Measurements from ENCODE around the gene ARHGEF12. TPM values are rescaled to one million over a fixed set of nuclear protein-coding genes. Genes with fewer than 3 reads are reported as not detected.
A peak's percentile ranks its signal among the peaks of the same experiment; 100 is the strongest.
"Not testable (repeated sequence)": the region's sequence is repeated elsewhere in the genome, so short reads cannot be mapped to it uniquely, and the experiment has no call there.

Gene ARHGEF12
- polyA plus RNA-seq, 1 experiment, result 16.9 TPM

DNA sequence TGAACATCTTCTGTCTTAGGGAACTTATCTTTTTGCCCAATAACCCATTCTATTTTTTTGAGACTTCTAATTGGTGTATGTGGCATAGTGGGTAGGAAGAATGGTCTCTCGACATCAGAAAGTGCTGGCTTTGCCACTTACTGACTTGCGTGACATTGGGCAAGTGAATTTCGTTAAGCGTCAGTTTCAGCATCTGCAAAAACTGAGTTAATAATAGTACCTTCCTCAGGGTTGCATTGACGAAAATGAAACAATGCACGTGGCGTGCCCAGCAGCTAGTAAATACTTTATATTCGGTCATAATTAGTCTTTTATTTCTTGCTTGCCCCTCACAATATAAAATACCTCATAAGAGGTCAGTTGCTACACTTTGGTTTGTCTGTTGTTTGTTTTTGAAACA, 162.9 kb downstream of the ARHGEF12 start:
- DNase-seq (ENCODE audit: low read depth), result no peak
- Histone ChIP-seq H3K27me3 (ENCODE audit: control insufficient read depth, insufficient read depth, low read length) (no peaks in the 10 kb centered on the region), H3K36me3 (ENCODE audit: control insufficient read depth, insufficient read depth, low read length) (no peaks in the 10 kb centered on the region), H3K4me3 (ENCODE audit: low read depth, low read length) (no peak overlapping the region)
- TF ChIP-seq, protein P1, sequence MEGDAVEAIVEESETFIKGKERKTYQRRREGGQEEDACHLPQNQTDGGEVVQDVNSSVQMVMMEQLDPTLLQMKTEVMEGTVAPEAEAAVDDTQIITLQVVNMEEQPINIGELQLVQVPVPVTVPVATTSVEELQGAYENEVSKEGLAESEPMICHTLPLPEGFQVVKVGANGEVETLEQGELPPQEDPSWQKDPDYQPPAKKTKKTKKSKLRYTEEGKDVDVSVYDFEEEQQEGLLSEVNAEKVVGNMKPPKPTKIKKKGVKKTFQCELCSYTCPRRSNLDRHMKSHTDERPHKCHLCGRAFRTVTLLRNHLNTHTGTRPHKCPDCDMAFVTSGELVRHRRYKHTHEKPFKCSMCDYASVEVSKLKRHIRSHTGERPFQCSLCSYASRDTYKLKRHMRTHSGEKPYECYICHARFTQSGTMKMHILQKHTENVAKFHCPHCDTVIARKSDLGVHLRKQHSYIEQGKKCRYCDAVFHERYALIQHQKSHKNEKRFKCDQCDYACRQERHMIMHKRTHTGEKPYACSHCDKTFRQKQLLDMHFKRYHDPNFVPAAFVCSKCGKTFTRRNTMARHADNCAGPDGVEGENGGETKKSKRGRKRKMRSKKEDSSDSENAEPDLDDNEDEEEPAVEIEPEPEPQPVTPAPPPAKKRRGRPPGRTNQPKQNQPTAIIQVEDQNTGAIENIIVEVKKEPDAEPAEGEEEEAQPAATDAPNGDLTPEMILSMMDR (IDR thresholded peaks at IDR 0.05; ENCODE audit: insufficient read depth, low read depth, low read length), result no peak
- ChIA-PET CTCF (no interaction called here), POLR2A (no interaction called here)

DNA sequence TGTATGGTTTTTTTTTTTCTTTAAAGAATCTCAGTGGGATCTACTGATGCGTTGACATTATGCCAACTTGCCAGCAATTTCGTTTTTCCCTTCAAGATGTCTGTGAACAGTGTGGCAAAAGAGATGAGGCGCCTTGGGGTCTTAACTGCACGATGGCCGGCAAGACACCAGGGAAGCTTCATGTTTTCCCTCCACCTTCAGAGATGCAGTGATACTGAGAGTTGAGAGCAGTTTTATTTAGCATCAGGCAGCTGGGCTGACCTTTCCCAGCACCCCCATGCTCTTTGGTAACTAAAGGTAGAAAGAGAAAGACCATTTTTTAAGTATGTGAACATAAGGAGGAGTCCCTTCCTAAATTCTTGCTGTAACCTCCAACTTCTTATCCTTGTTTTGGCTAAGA, 163.6 kb downstream of the ARHGEF12 start:
- no peak for DNase-seq (ENCODE audit: low read depth)
- no peaks in the 10 kb centered on the region for H3K36me3 ChIP-seq (ENCODE audit: control insufficient read depth, insufficient read depth, low read length)
- no peaks in the 10 kb centered on the region for H3K27me3 ChIP-seq (ENCODE audit: control insufficient read depth, insufficient read depth, low read length)
- POLR2A ChIA-PET, result no interaction called here
- TF ChIP-seq, protein P1 (IDR thresholded peaks at IDR 0.05; ENCODE audit: insufficient read depth, low read depth, low read length), result no peak
- no peak overlapping the region for H3K4me3 ChIP-seq (ENCODE audit: low read depth, low read length)
- CTCF ChIA-PET, result interaction anchor here (0.6 to 4.1 kb wide), 5 partner anchors 11 to 185 kb away, joined by 3 to 29 read pairs (median 7); partner anchors contain the start of gene GRIK4

DNA sequence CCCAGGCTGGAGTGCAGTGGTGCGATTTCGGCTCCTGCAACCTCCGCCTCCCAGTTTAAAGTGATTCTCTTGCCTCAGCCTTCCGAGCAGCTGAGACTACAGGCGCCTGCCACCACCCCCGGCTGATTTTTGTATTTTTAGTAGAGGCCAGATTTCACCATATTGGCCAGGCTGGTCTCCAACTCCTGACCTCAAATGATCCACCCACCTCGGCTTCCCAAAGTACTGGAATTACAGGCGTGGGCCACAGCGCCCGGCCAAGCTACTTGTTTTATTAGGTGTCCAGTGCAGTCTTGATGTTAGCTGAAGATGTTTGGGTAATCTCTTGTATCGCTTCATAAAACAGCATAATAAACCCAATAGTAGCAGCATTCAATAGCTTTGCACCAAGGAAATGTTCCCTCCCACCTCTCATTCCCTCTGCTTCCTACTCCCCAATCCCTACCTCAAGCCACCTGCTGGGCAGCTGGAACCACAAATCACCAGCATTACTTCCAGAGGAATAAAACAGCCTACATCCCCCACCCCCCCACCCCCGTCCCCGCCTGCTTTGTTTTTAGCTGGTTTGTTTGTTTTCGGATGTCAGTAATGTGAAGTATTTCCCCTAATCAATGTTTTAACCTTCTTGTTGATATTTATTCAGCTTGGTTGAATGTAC, 164.3 kb downstream of the ARHGEF12 start:
- H3K4me3 ChIP-seq (ENCODE audit: low read depth, low read length), result no peak overlapping the region
- TF ChIP-seq, protein P1 (IDR thresholded peaks at IDR 0.05; ENCODE audit: insufficient read depth, low read depth, low read length), result no peak
- no peaks in the 10 kb centered on the region for H3K36me3 ChIP-seq (ENCODE audit: control insufficient read depth, insufficient read depth, low read length)
- POLR2A ChIA-PET, result interaction anchor here (0.7 kb wide), 2 partner anchors 12 to 21 kb away, joined by 8 to 9 read pairs; no protein-coding TSS in a partner anchor
- CTCF ChIA-PET, result interaction anchor here (1.2 to 4.1 kb wide), 4 partner anchors 10 to 184 kb away, joined by 3 to 29 read pairs (median 7); partner anchors contain the start of gene GRIK4
- DNase-seq (ENCODE audit: low read depth), result peak; percentile 19
- H3K27me3 ChIP-seq (ENCODE audit: control insufficient read depth, insufficient read depth, low read length), result no peaks in the 10 kb centered on the region

DNA sequence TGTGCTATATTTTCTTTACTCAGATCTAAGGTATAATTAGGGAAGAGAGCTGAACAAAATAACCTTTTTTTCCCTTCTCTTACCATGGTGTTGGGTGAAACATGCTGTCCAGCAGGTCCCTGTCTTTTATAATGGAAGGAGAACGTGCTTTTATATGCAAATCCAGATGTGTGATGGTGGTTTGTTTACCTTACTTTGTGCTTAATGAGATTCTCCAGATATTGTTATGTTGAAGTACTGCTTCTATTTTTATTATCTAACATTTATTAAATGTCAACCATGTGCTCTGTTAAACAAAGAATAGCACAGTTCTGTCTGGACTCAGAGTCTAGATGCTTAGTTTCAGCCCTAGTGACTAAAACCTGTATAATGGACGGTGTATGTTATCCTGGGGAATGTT, 165.2 kb downstream of the ARHGEF12 start:
- Histone ChIP-seq H3K4me3 (ENCODE audit: low read depth, low read length) (no peak overlapping the region), H3K36me3 (ENCODE audit: control insufficient read depth, insufficient read depth, low read length) (no peaks in the 10 kb centered on the region), H3K27me3 (ENCODE audit: control insufficient read depth, insufficient read depth, low read length) (peaks cover 2% of the 10 kb centered on the region; the same call in 1 of the 2 replicates)
- ChIA-PET CTCF (interaction anchor here (1.2 to 4.1 kb wide), 2 partner anchors 9 to 301 kb away, joined by 3 to 29 read pairs; partner anchors contain the start of gene GRIK4), POLR2A (interaction anchor here (0.7 kb wide), 2 partner anchors 11 to 20 kb away, joined by 8 to 9 read pairs; no protein-coding TSS in a partner anchor)
- TF ChIP-seq, protein P1 (IDR thresholded peaks at IDR 0.05; ENCODE audit: insufficient read depth, low read depth, low read length), result no peak
- no peak for DNase-seq (ENCODE audit: low read depth)

DNA sequence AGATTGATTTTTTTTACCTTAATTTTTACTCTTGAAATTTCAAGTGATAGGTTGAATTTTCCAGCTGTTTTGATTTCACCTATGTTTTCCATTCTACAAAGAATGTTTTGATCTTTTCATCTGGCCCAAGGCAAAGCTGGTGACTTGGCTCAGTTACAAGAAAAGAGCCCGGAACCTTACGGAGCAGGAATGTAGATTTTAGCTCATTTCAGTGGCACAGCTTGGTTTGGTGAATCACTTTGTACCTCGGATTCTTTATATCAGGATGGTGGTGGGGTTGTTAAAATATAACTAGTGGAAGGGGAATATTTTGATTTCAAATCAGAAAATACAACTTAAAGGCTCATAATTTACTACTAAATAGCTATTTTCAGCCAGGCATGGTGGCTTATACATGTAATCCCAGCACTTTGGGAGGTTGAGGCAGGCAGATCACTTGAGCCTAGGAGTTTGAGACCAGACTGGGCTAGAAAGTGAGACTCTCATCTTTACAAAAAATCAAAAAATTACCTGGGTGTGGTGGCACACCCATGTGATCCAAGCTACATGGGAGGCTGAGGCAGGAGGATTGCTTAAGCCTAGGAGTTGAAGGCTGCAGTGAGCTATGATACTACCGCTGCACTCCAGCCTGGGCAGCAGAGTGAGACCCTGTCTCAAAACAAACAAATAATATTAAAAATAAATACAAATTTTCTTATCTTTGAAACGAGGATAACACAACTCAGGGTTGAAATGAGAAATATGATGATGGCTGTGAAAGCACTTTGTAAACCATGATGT, 166.0 kb downstream of the ARHGEF12 start:
- ChIA-PET POLR2A (no interaction called here), CTCF (interaction anchor here (0.9 to 4.1 kb wide), 5 partner anchors 8 to 686 kb away, joined by 3 to 29 read pairs (median 3); partner anchors contain the start of gene GRIK4)
- DNase-seq (ENCODE audit: low read depth), result no peak
- peaks cover 2% of the 10 kb centered on the region; the same call in 1 of the 2 replicates for H3K27me3 ChIP-seq (ENCODE audit: control insufficient read depth, insufficient read depth, low read length)
- H3K36me3 ChIP-seq (ENCODE audit: control insufficient read depth, insufficient read depth, low read length), result no peaks in the 10 kb centered on the region
- TF ChIP-seq, protein P1 (IDR thresholded peaks at IDR 0.05; ENCODE audit: insufficient read depth, low read depth, low read length), result no peak
- no peak overlapping the region for H3K4me3 ChIP-seq (ENCODE audit: low read depth, low read length)

DNA sequence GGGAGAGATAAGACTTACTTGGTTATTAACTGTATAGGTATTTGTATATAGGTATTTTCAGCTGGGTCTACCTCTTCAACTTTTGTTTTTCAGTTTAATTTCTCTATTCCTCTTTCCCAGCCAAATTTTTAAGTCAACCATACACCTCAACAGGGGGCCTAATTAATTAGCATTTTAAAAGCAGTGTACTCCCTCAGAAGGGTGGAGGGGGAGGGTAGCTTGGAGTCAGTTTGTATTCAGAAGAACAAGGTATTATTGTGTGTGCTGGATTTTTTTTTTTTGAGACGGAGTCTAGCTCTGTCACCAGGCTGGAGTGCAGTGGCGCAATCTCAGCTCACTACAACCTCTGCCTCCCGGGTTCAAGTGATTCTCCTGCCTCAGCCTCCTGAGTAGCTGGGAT, 167.3 kb downstream of the ARHGEF12 start:
- DNase-seq (ENCODE audit: low read depth); H3K4me3 ChIP-seq (ENCODE audit: low read depth, low read length); H3K36me3 ChIP-seq (ENCODE audit: control insufficient read depth, insufficient read depth, low read length); POLR2A ChIA-PET; H3K27me3 ChIP-seq (ENCODE audit: control insufficient read depth, insufficient read depth, low read length): not testable (repeated sequence)
- CTCF ChIA-PET, result interaction anchor here (0.6 to 4.1 kb wide), 3 partner anchors 7 to 201 kb away, joined by 3 to 29 read pairs (median 4); partner anchors contain the start of gene GRIK4

Measured in BJ (cell line).